Mesenchymal stem cell (in vitro differentiated cells and primary cell): ENCODE data around the gene BOLL.

Experiments
- DNase-seq: peaks from one replicate; pipeline ENCODE4 v3.0.0-alpha.2; 2013
- H2AFZ ChIP-seq: one replicate; pipeline ENCODE4 v1.6.1; 2013; ENCODE audit warnings: low read depth, mild to moderate bottlenecking, control low read depth, inconsistent platforms, low read length, moderate library complexity
- H2AK5ac ChIP-seq: 2 replicates; pipeline ENCODE4 v1.6.1; 2013; ENCODE audit warnings: low read length, moderate library complexity, mild to moderate bottlenecking, inconsistent platforms; ENCODE audit not compliant: severe bottlenecking
- H2BK120ac ChIP-seq: one replicate; pipeline ENCODE4 v1.6.1; 2013; ENCODE audit warnings: low read depth, mild to moderate bottlenecking, inconsistent platforms, low read length, moderate library complexity
- H2BK12ac ChIP-seq, 2 experiments: one replicate each; pipeline ENCODE4 v1.6.1; 2013; ENCODE audit warnings: inconsistent platforms in 2 of 2, low read length in 2 of 2, mild to moderate bottlenecking in 2 of 2, moderate library complexity in 2 of 2, control low read depth in 1 of 2
- H2BK15ac ChIP-seq: one replicate; pipeline ENCODE4 v1.6.1; 2013; ENCODE audit warnings: mild to moderate bottlenecking, low read depth, inconsistent platforms; ENCODE audit not compliant: poor library complexity, severe bottlenecking
- H2BK5ac ChIP-seq: 2 replicates; pipeline ENCODE4 v1.6.1; 2013; ENCODE audit warnings: low read depth, mild to moderate bottlenecking, low read length, control low read depth, inconsistent platforms; ENCODE audit not compliant: poor library complexity, severe bottlenecking
- H3K14ac ChIP-seq, 2 experiments: one replicate each; pipeline ENCODE4 v1.6.1; 2013; ENCODE audit warnings: inconsistent platforms in 2 of 2, low read length in 2 of 2, control low read depth in 1 of 2, mild to moderate bottlenecking in 1 of 2, moderate library complexity in 1 of 2
- H3K18ac ChIP-seq, 2 experiments: one replicate each; pipeline ENCODE4 v1.6.1; 2013; ENCODE audit warnings: inconsistent platforms in 2 of 2, low read length in 2 of 2, control low read depth in 1 of 2, low read depth in 1 of 2, mild to moderate bottlenecking in 1 of 2
- H3K23ac ChIP-seq, 2 experiments: one replicate each; pipeline ENCODE4 v1.6.1; 2013; ENCODE audit warnings: inconsistent platforms in 2 of 2, low read length in 2 of 2, mild to moderate bottlenecking in 2 of 2, moderate library complexity in 2 of 2, control low read depth in 1 of 2
- H3K27ac ChIP-seq: 2 replicates; pipeline ENCODE4 v1.5.1; 2013; ENCODE audit warnings: mild to moderate bottlenecking, moderate library complexity, low read length, control low read depth, inconsistent platforms; ENCODE audit not compliant: poor library complexity, severe bottlenecking
- H3K27me3 ChIP-seq, 2 experiments: 2 replicates each; pipeline versions ENCODE4 v1.6.1 to v1.7.0; 2013; ENCODE audit warnings: low read length in 2 of 2, mild to moderate bottlenecking in 2 of 2, moderate library complexity in 2 of 2, control low read depth in 1 of 2, inconsistent platforms in 1 of 2; ENCODE audit not compliant: control insufficient read depth in 1 of 2, insufficient read depth in 1 of 2
- H3K36me3 ChIP-seq, 2 experiments: 2 replicates each; pipeline versions ENCODE4 v1.6.1 to v1.7.0; 2013; ENCODE audit warnings: low read length in 2 of 2, control low read depth in 1 of 2, inconsistent platforms in 1 of 2, low read depth in 1 of 2, mild to moderate bottlenecking in 1 of 2; ENCODE audit not compliant: insufficient read depth in 2 of 2, control insufficient read depth in 1 of 2
- H3K4ac ChIP-seq, 2 experiments: one replicate each; pipeline ENCODE4 v1.6.1; 2013; ENCODE audit warnings: inconsistent platforms in 2 of 2, low read length in 2 of 2, mild to moderate bottlenecking in 2 of 2, moderate library complexity in 2 of 2, control low read depth in 1 of 2, low read depth in 1 of 2
- H3K4me1 ChIP-seq: 2 replicates; pipeline ENCODE4 v1.6.1; 2013; ENCODE audit warnings: low read depth, low read length, control low read depth; ENCODE audit not compliant: control insufficient read depth, insufficient read depth
- H3K4me2 ChIP-seq: 2 replicates; pipeline ENCODE4 v1.6.1; 2013; ENCODE audit warnings: low read length, mild to moderate bottlenecking, inconsistent platforms; ENCODE audit not compliant: poor library complexity, severe bottlenecking
- H3K4me3 ChIP-seq, 2 experiments: 2 replicates each; pipeline versions ENCODE4 v1.5.1 to v1.7.0; 2013; ENCODE audit warnings: low read length in 2 of 2, mild to moderate bottlenecking in 2 of 2, control low read depth in 1 of 2, low read depth in 1 of 2; ENCODE audit not compliant: insufficient read depth in 1 of 2
- H3K79me1 ChIP-seq: replicated peaks from 2 replicates; pipeline ENCODE4 v1.6.1; 2013; ENCODE audit warnings: mild to moderate bottlenecking, control low read depth, low read length, inconsistent platforms; ENCODE audit not compliant: poor library complexity, severe bottlenecking
- H3K9ac ChIP-seq: 2 replicates; pipeline ENCODE4 v1.7.0; 2013; ENCODE audit warnings: mild to moderate bottlenecking, low read length, moderate library complexity
- H3K9me3 ChIP-seq: 2 replicates; pipeline ENCODE4 v1.7.0; 2013; ENCODE audit warnings: mild to moderate bottlenecking, low read length; ENCODE audit not compliant: control insufficient read depth
- H4K8ac ChIP-seq: one replicate; pipeline ENCODE4 v1.6.1; 2013; ENCODE audit warnings: inconsistent platforms, mild to moderate bottlenecking, low read length, moderate library complexity
- H4K91ac ChIP-seq: one replicate; pipeline ENCODE4 v1.6.1; 2013; ENCODE audit warnings: mild to moderate bottlenecking, low read length, inconsistent platforms
- whole genome bisulfite sequencing: methylation state at CpG from one replicate; pipeline ENCODE4 v1.1.7; 2013; ENCODE audit warnings: mixed read lengths; 5-methylcytosine and 5-hydroxymethylcytosine counted together

The BOLL gene

DNA sequence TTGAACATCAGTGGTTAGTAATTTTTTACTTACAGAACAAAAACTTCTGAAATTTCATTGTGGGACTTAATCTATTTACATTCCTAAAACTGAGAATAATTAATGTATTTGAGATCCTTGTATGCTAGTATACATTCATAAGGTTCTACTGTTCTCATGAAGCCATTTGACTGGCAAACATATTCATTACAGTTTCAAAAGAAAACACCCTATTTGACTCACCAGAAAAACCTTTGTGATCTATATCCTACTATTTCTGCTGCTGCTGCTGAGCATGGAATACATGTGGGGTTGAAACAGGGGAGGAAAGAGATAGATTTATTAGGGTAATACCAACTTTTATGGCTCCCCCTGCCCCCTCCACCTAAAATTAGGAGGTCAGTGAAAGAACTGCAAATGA lies 58.1 kb downstream of the BOLL start:
- Histone ChIP-seq H3K4me1 (no peaks in the 10 kb centered on the region), H2BK5ac (no peak overlapping the region), H2BK120ac (no peak overlapping the region), H2BK15ac (no peak overlapping the region), H3K9me3 (no peaks in the 10 kb centered on the region), H2AK5ac (no peak overlapping the region), H3K9ac (no peak overlapping the region), H2AFZ (no peak overlapping the region), H3K79me1 (no peaks in the 10 kb centered on the region), H3K23ac (no peak overlapping the region), H3K14ac (no peak overlapping the region), H3K4ac (no peak overlapping the region), H3K27me3 (no peaks in the 10 kb centered on the region), H3K4me3 (no peak overlapping the region), H2BK12ac (no peak overlapping the region), H3K27ac (no peak overlapping the region), H4K91ac (no peak overlapping the region), H3K36me3 (no peaks in the 10 kb centered on the region), H3K18ac (no peak overlapping the region), H3K4me2 (no peak overlapping the region), H4K8ac (no peak overlapping the region)
- DNase-seq = no peak

DNA sequence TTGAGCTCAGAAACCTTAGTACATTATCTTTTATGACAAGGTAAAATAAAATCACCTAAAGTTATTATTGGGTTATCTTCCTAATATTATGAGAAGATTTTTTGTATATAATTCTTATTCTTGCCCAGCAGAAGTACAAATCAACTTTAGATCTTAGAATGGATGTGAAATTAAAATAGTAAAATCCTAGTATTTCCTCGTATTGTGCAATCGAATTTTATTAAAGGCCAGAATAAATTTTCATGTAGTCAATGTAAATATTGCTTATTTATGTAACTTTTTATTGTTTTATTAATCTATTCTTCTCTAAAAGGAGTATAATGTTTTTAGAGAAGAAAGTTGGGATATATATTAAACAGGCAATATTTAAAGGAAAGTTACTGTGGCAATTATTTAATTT lies 67.3 kb downstream of the BOLL start:
- Histone ChIP-seq H3K79me1 (no peaks in the 10 kb centered on the region), H2AK5ac (no peak overlapping the region), H2BK15ac (no peak overlapping the region), H3K23ac (no peak overlapping the region), H4K8ac (no peak overlapping the region), H3K4me2 (no peak overlapping the region), H3K18ac (no peak overlapping the region), H2BK120ac (no peak overlapping the region), H2AFZ (no peak overlapping the region), H3K4me3 (no peak overlapping the region), H3K9ac (no peak overlapping the region), H2BK12ac (no peak overlapping the region), H3K27ac (no peak overlapping the region), H3K14ac (no peak overlapping the region), H2BK5ac (no peak overlapping the region), H3K4me1 (no peaks in the 10 kb centered on the region), H3K4ac (no peak overlapping the region), H3K27me3 (no peaks in the 10 kb centered on the region), H4K91ac (no peak overlapping the region), H3K9me3 (no peaks in the 10 kb centered on the region), H3K36me3 (no peaks in the 10 kb centered on the region)
- WGBS = no CpG with 5 or more reads among the region's 2 CpGs
- no peak for DNase-seq

DNA sequence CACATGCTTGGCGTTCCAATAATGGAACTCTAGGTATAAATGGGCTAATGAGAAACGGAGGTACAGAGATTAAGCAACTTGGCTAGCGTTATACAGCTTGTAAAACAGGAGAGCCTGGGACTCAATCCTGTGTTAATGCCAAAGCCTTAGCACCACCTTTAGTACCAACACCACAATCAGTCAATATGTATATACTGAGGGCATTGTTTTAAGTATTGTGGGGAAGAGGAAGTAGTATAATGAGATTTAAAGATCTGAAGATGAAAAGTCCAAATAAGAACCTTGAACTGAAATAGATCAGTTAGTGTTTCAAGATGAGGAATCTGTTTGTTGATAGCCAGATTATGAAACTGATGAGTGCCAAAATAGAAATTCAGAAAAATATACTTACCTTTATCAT lies 71.8 kb downstream of the BOLL start:
- H4K8ac ChIP-seq = no peak overlapping the region
- no peak overlapping the region for H2BK120ac ChIP-seq
- H4K91ac ChIP-seq = no peak overlapping the region
- H3K18ac ChIP-seq = no peak overlapping the region
- WGBS = 100% methylated on average over 2 of the region's 3 CpGs
- peaks cover 5% of the 10 kb centered on the region for H3K79me1 ChIP-seq
- no peak overlapping the region for H3K14ac ChIP-seq
- H3K4me2 ChIP-seq = no peak overlapping the region
- no peak overlapping the region for H3K27ac ChIP-seq
- no peak for DNase-seq
- H2AFZ ChIP-seq = no peak overlapping the region
- H3K9me3 ChIP-seq = no peaks in the 10 kb centered on the region
- no peak overlapping the region for H2BK12ac ChIP-seq
- no peak overlapping the region for H3K4me3 ChIP-seq
- no peak overlapping the region for H3K9ac ChIP-seq
- H2AK5ac ChIP-seq = no peak overlapping the region
- H3K4ac ChIP-seq = no peak overlapping the region
- H3K36me3 ChIP-seq = no peaks in the 10 kb centered on the region
- no peak overlapping the region for H2BK5ac ChIP-seq
- H2BK15ac ChIP-seq = no peak overlapping the region
- no peak overlapping the region for H3K23ac ChIP-seq
- H3K4me1 ChIP-seq = no peaks in the 10 kb centered on the region
- H3K27me3 ChIP-seq = no peaks in the 10 kb centered on the region

DNA sequence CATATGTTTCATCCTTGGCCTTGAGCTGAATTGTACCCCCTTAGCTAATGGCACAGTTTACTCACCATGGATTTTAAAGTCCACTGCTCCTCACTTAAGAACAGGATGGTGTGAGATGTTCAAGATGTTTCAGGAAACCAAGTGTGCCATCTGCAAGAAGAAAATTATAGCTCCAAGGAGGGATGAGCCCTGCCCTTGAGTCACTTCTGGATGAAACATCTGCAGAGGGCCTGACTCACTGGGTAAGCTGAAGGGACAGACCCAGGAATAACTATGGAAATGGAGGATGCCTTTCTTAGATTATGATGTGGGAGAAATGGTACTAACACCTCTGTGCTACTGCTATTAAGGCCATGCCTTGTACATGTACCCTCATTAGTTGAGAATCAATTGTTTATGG lies 73.5 kb downstream of the BOLL start:
- Histone ChIP-seq H2AFZ (no peak overlapping the region), H4K91ac (no peak overlapping the region), H3K4me1 (peaks cover 6% of the 10 kb centered on the region), H4K8ac (no peak overlapping the region), H2BK15ac (no peak overlapping the region), H3K18ac (no peak overlapping the region), H2BK5ac (no peak overlapping the region), H3K27me3 (no peaks in the 10 kb centered on the region), H2BK12ac (no peak overlapping the region), H3K4ac (no peak overlapping the region), H3K9ac (no peak overlapping the region), H3K14ac (no peak overlapping the region), H3K4me2 (no peak overlapping the region), H3K36me3 (no peaks in the 10 kb centered on the region), H3K27ac (no peak overlapping the region), H3K4me3 (no peak overlapping the region), H3K79me1 (peaks cover 5% of the 10 kb centered on the region), H3K9me3 (no peaks in the 10 kb centered on the region), H2AK5ac (no peak overlapping the region), H3K23ac (no peak overlapping the region), H2BK120ac (no peak overlapping the region)
- DNase-seq = no peak
